GM18867 (cell line): ENCODE data around the gene VAV1.
"Not testable (repeated sequence)": the region's sequence is repeated elsewhere in the genome, so short reads cannot be mapped to it uniquely, and the experiment has no call there.

Experiments used
- ATAC-seq: cut with Tn5 transposase; IDR thresholded peaks from one replicate; pipeline ENCODE4 v1.9.1; 2021; ENCODE audit warnings: mild to moderate bottlenecking, moderate library complexity; ENCODE audit not compliant: unreplicated experiment

Gene VAV1

GRCh38 chr19:6842871-6843607 lies 70.5 kb downstream of the VAV1 start:
- no peak for ATAC-seq

- ATAC-seq, result no peak
These were observed 75.3 kb downstream of the VAV1 start for GRCh38 chr19:6847828-6848200.

GRCh38 chr19:6848986-6849385 lies 76.5 kb downstream of the VAV1 start:
- no peak for ATAC-seq

- ATAC-seq, result no peak
These were observed 77.4 kb downstream of the VAV1 start for GRCh38 chr19:6849876-6850275.

- no peak for ATAC-seq
These were observed 78.9 kb downstream of the VAV1 start for GRCh38 chr19:6851359-6851758.

- ATAC-seq, result no peak
These were observed 79.5 kb downstream of the VAV1 start for GRCh38 chr19:6852001-6852400.

- no peak for ATAC-seq
These were observed 81.4 kb downstream of the VAV1 start for GRCh38 chr19:6853868-6854267.

- ATAC-seq, result no peak
These were observed 82.2 kb downstream of the VAV1 start for GRCh38 chr19:6854758-6855157.

- ATAC-seq, result no peak
These were observed 84.4 kb downstream of the VAV1 start for GRCh38 chr19:6856749-6857372.

GRCh38 chr19:6861683-6862286 lies 89.3 kb downstream of the VAV1 start:
- ATAC-seq, result no peak

GRCh38 chr19:6862673-6863078 lies 90.2 kb downstream of the VAV1 start:
- ATAC-seq, result peak; percentile 79

- ATAC-seq, result no peak
These were observed 91.9 kb downstream of the VAV1 start for GRCh38 chr19:6864325-6864940.

GRCh38 chr19:6865849-6866248 lies 93.3 kb downstream of the VAV1 start:
- ATAC-seq, result no peak

GRCh38 chr19:6866741-6867151 lies 94.2 kb downstream of the VAV1 start:
- no peak for ATAC-seq

GRCh38 chr19:6868351-6868750 lies 95.8 kb downstream of the VAV1 start:
- no peak for ATAC-seq

- not testable (repeated sequence) for ATAC-seq
These were observed 96.8 kb downstream of the VAV1 start for GRCh38 chr19:6869151-6869882.

GRCh38 chr19:6873708-6874431 lies 101.4 kb downstream of the VAV1 start:
- no peak for ATAC-seq

- no peak for ATAC-seq
These were observed 102.7 kb downstream of the VAV1 start for GRCh38 chr19:6875218-6875617.

GRCh38 chr19:6876748-6877147 lies 104.2 kb downstream of the VAV1 start:
- no peak for ATAC-seq

- no peak for ATAC-seq
These were observed 105.3 kb downstream of the VAV1 start for GRCh38 chr19:6877766-6878165.
